GM12878 (cell line): ENCODE measurements around the gene APC2. TPM values are rescaled to one million over a fixed set of nuclear protein-coding genes. Genes with fewer than 3 reads are reported as not detected.

Source experiments
- ATAC-seq: fragments of 200-7000 bp; cut with Tn5 transposase; 3 replicates; pipeline ENCODE4 v1.9.1; 2020; ENCODE audit warnings: mild to moderate bottlenecking, moderate library complexity
- BruUV-seq: library from RNA; stranded (reverse); fragments of 400-500 nt; replicated peaks from 2 replicates; lab custom pipeline; 2021; lab: Mats Ljungman, UMichigan
- CTCF ChIA-PET: fragments of 300-600 bp; sonication (Branson Sonifier 250); formaldehyde crosslinking; extraction: SDS; loops from one replicate; lab custom pipeline; 2021; ENCODE audit warnings: inconsistent platforms; lab: Yijun Ruan, JAX
- POLR2A ChIA-PET: fragments of 350-600 bp; formaldehyde crosslinking; extraction: SDS; loops from one replicate; lab custom pipeline; 2021; ENCODE audit warnings: inconsistent platforms; lab: Charles Lee
- RAD21 ChIA-PET: fragments of 300-600 bp; sonication (Branson Sonifier 250); formaldehyde crosslinking; loops from one replicate; lab custom pipeline; 2023; ENCODE audit warnings: antibody characterized with exemption; ENCODE audit not compliant: unreplicated experiment; lab: Charles Lee
- SMC1A ChIA-PET: fragments of 300-600 bp; sonication (Branson Sonifier 250); formaldehyde crosslinking; loops from one replicate; lab custom pipeline; 2023; ENCODE audit not compliant: unreplicated experiment, uncharacterized antibody; lab: Charles Lee
- DNase-seq: peaks from one replicate; pipeline ENCODE4 v3.0.0-alpha.2; 2011; ENCODE audit warnings: low read depth, low spot score
- FAIRE-seq: peaks from 3 replicates; lab custom pipeline; 2011; peaks lifted over from hg19 to GRCh38; lab: Jason Lieb, UNC
- H2AFZ ChIP-seq: 2 replicates; pipeline ENCODE4 v1.6.0; 2011; ENCODE audit warnings: low read depth, low read length, control low read depth; ENCODE audit not compliant: control insufficient read depth
- H3K27ac ChIP-seq: 2 replicates; pipeline ENCODE4 v1.5.1; 2011; ENCODE audit warnings: control low read depth; ENCODE audit not compliant: control insufficient read depth, insufficient read depth
- H3K27me3 ChIP-seq, 2 experiments: replicated peaks in 1 of 2; 2 replicates each; pipeline versions ENCODE4 v1.6.0 to v1.6.1; 2011; ENCODE audit warnings: low read length in 1 of 2; ENCODE audit not compliant: control insufficient read depth in 2 of 2, insufficient read depth in 2 of 2
- H3K36me3 ChIP-seq, 2 experiments: 2 replicates each; pipeline ENCODE4 v1.5.1; 2011; ENCODE audit warnings: low read length in 1 of 2; ENCODE audit not compliant: control insufficient read depth in 2 of 2, insufficient read depth in 2 of 2
- H3K4me1 ChIP-seq: 2 replicates; pipeline ENCODE4 v1.6.1; 2011; ENCODE audit warnings: mild to moderate bottlenecking, low read length, moderate library complexity, mixed read lengths; ENCODE audit not compliant: control insufficient read depth, insufficient read depth
- H3K4me2 ChIP-seq: 2 replicates; pipeline ENCODE4 v1.6.0; 2011; ENCODE audit warnings: control low read depth; ENCODE audit not compliant: control insufficient read depth, insufficient read depth
- H3K4me3 ChIP-seq: fragments of 200-600 bp; sonication (generic); 2 replicates; pipeline ENCODE4 v1.5.1; 2016
- H3K79me2 ChIP-seq: 2 replicates; pipeline ENCODE4 v1.6.0; 2011; ENCODE audit warnings: low read length; ENCODE audit not compliant: control insufficient read depth, insufficient read depth
- H3K9ac ChIP-seq: 2 replicates; pipeline ENCODE4 v1.8.0; 2011; ENCODE audit warnings: low read length, control low read depth, mixed read lengths; ENCODE audit not compliant: control insufficient read depth, insufficient read depth
- H3K9me3 ChIP-seq: replicated peaks from 3 replicates; pipeline ENCODE4 v1.5.1; 2011; ENCODE audit warnings: mild to moderate bottlenecking, low read length; ENCODE audit not compliant: control insufficient read depth, insufficient read depth
- H4K20me1 ChIP-seq: 2 replicates; pipeline ENCODE4 v1.6.0; 2011; ENCODE audit not compliant: control insufficient read depth, insufficient read depth
- ATF7 ChIP-seq: fragments of 450-650 bp; IDR thresholded peaks from 2 replicates; pipeline ENCODE4 v1.6.1; 2016; ENCODE audit warnings: low read depth, mild to moderate bottlenecking
- BCLAF1 ChIP-seq: fragments of 450-650 bp; IDR thresholded peaks from 2 replicates; pipeline ENCODE4 v1.6.1; 2017; ENCODE audit warnings: antibody characterized with exemption, mild to moderate bottlenecking, moderate library complexity
- EP300 ChIP-seq, 2 experiments: fragments of 150-350 bp in 1 of 2; IDR thresholded peaks; 2 replicates each; pipeline ENCODE4 v1.6.1; 2011 to 2012; ENCODE audit warnings: low read depth in 2 of 2, low read length in 2 of 2, borderline replicate concordance in 1 of 2, improper control_type of control experiment in 1 of 2, inconsistent platforms in 1 of 2; ENCODE audit not compliant: control insufficient read depth in 1 of 2
- GABPA ChIP-seq: IDR thresholded peaks from 2 replicates; pipeline ENCODE4 v1.6.1; 2014; ENCODE audit warnings: antibody characterized with exemption, low read depth, mild to moderate bottlenecking, inconsistent platforms
- IRF4 ChIP-seq: IDR thresholded peaks from 2 replicates; pipeline ENCODE4 v1.6.1; 2011; ENCODE audit warnings: low read depth, low read length
- MAX ChIP-seq: IDR thresholded peaks from 2 replicates; pipeline ENCODE4 v1.6.1; 2012; ENCODE audit warnings: low read depth, low read length, improper control_type of control experiment
- MTA3 ChIP-seq: IDR thresholded peaks from 2 replicates; pipeline ENCODE4 v1.6.1; 2012; ENCODE audit warnings: low read length, inconsistent platforms, borderline replicate concordance
- NFXL1 ChIP-seq: fragments of 450-650 bp; IDR thresholded peaks from 2 replicates; pipeline ENCODE4 v1.6.1; 2017; ENCODE audit warnings: antibody characterized with exemption, mild to moderate bottlenecking, borderline replicate concordance
- PAX8 ChIP-seq: fragments of 450-650 bp; IDR thresholded peaks from 2 replicates; pipeline ENCODE4 v1.6.1; 2017; ENCODE audit warnings: mild to moderate bottlenecking, moderate library complexity
- PRDM15 ChIP-seq: fragments of 450-650 bp; formaldehyde crosslinking; IDR thresholded peaks from 2 replicates; pipeline ENCODE4 v1.4.0; 2020; ENCODE audit warnings: mild to moderate bottlenecking, moderate library complexity
- RAD21 ChIP-seq: IDR thresholded peaks from 2 replicates; pipeline ENCODE4 v1.6.1; 2011; ENCODE audit warnings: mild to moderate bottlenecking, low read depth, low read length, moderate library complexity; ENCODE audit not compliant: insufficient read depth
- SMAD5 ChIP-seq: IDR thresholded peaks from 2 replicates; pipeline ENCODE4 v1.6.1; 2016; ENCODE audit warnings: antibody characterized with exemption, low read depth
- TCF12 ChIP-seq: IDR thresholded peaks from 2 replicates; pipeline ENCODE4 v1.6.1; 2011; ENCODE audit warnings: low read depth, mild to moderate bottlenecking, low read length
- WGBS: methylation state at CpG from one replicate; pipeline ENCODE4 v1.1.6; 2016; ENCODE audit warnings: low lambda C conversion rate; ENCODE audit not compliant: insufficient replicate concordance, insufficient coverage; ENCODE audit errors: missing lambda C conversion rate; 5-methylcytosine and 5-hydroxymethylcytosine counted together
- in situ Hi-C: fragments of 300-500 bp; cut with MboI; formaldehyde crosslinking; loops from 9 replicates; pipeline ENCODE4 v1.14.3; 2018; ENCODE audit warnings: mixed read lengths
- intact Hi-C: fragments of 100-400 bp; cut with micrococcal nuclease; formaldehyde crosslinking; loops from one replicate; pipeline ENCODE4 v1.14.2; 2022; ENCODE audit not compliant: unreplicated experiment
- polyA plus RNA-seq, 11 experiments: library from polyadenylated mRNA; depleted of rRNA in 4 of 11; unstranded in 6 of 11; stranded (reverse) in 5 of 11; fragments of >200 nt; fragmentation: Nextera tagmentation in 4 of 11; fragmentation: Illumina TruSeq in 1 of 11; extraction: Ambion mirVana in 4 of 11; extraction: Trizol in 1 of 11; gene quantifications; 1 replicate in 1 of 11; 2 replicates in 10 of 11; pipeline versions ENCODE4 v1.2.1 to v1.2.3, GENCODE V29; 2011 to 2016; ENCODE audit warnings: inconsistent platforms in 2 of 11, missing spikeins in 2 of 11, low read depth in 1 of 11
- total RNA-seq, 4 experiments: library from RNA; depleted of rRNA in 3 of 4; stranded (reverse); fragments of >200 nt in 3 of 4; fragmentation: Illumina TruSeq in 1 of 4; extraction: Trizol in 1 of 4; gene quantifications; 2 replicates each; pipeline versions ENCODE4 v1.2.1 to v1.2.3, GENCODE V29; 2013 to 2021

The APC2 gene
- total and polyA plus RNA-seq, 10 of the 15 experiments (the other 5 are each of a cell fraction or from before 2014, with no cell fraction given): under 0.01 to 0.73 (median 0.04) TPM; not detected in 5

GRCh38 chr19:1510442-1510806 is 60.5 kb downstream of the APC2 start (continued):
- no peak for TF ChIP-seq TCF12
- no peak for TF ChIP-seq PRDM15 (CRISPR knock-in tag)

GRCh38 chr19:1510807-1511206 is 60.9 kb downstream of the APC2 start:
- no peak overlapping the region for H3K27ac ChIP-seq
- H3K4me2 ChIP-seq: no peak overlapping the region
- H3K79me2 ChIP-seq: no peaks in the 10 kb centered on the region
- no peak overlapping the region for H3K9ac ChIP-seq
- ATAC-seq (no peak), FAIRE-seq (no peak), DNase-seq (no peak)
- H3K27me3 ChIP-seq: no peaks in the 10 kb centered on the region; a peak in 1 of 4 replicates
- ChIA-PET SMC1A (no interaction called here), RAD21 (no interaction called here), POLR2A (no interaction called here), CTCF (no interaction called here)
- H3K4me3 ChIP-seq: no peak overlapping the region
- 20% methylated on average over 9 of the region's 9 CpGs for WGBS
- in situ Hi-C loops (no loop called here), intact Hi-C loops (no loop called here)
- H2AFZ ChIP-seq: no peak overlapping the region
- no peaks in the 10 kb centered on the region for H4K20me1 ChIP-seq
- no peaks in the 10 kb centered on the region for H3K36me3 ChIP-seq
- no peaks in the 10 kb centered on the region for H3K4me1 ChIP-seq
- no TSS peak for BruUV-seq
- no peaks in the 10 kb centered on the region; the same call in 2 of the 3 replicates for H3K9me3 ChIP-seq
- TF ChIP-seq MTA3: no peak
- no peak for TF ChIP-seq SMAD5
- no peak for TF ChIP-seq MAX
- TF ChIP-seq ATF7: no peak
- no peak for TF ChIP-seq GABPA
- no peak for TF ChIP-seq EP300 (IDR thresholded peaks at IDR 0.05; ENCODE audit: borderline replicate concordance in 1 of 2, control insufficient read depth in 1 of 2, low read depth in 2 of 2, low read length in 2 of 2)
- TF ChIP-seq PAX8: no peak
- no peak for TF ChIP-seq IRF4
- TF ChIP-seq BCLAF1: no peak
- TF ChIP-seq NFXL1: no peak
- no peak for TF ChIP-seq RAD21
